SK-N-MC (cell line): ENCODE data around the gene ZNF467.

ENCODE experiments used
- DNase-seq: peaks from one replicate; pipeline ENCODE4 v3.0.0-alpha.2; 2011; ENCODE audit warnings: low read depth, low spot score
- H3K27ac ChIP-seq: fragments of 200-600 bp; sonication (generic); 2 replicates; pipeline ENCODE4 v1.5.1; 2016; ENCODE audit warnings: mixed run types
- H3K36me3 ChIP-seq: fragments of 200-600 bp; sonication (generic); 2 replicates; pipeline ENCODE4 v1.6.1; 2017; ENCODE audit warnings: antibody characterized with exemption, low read length, mixed read lengths; ENCODE audit not compliant: insufficient read depth
- H3K4me3 ChIP-seq: fragments of 200-600 bp; sonication (generic); 2 replicates; pipeline ENCODE4 v1.5.1; 2016
- H3K9ac ChIP-seq: fragments of 200-600 bp; sonication (generic); 2 replicates; pipeline ENCODE4 v1.8.0; 2017; ENCODE audit warnings: mixed run types, mixed read lengths; ENCODE audit not compliant: insufficient read length
- H3K9me3 ChIP-seq: fragments of 200-600 bp; sonication (generic); 2 replicates; pipeline ENCODE4 v1.6.1; 2017; ENCODE audit warnings: low read depth, mild to moderate bottlenecking, antibody characterized with exemption, low read length, moderate library complexity, mixed read lengths
- EZH2 ChIP-seq: fragments of 200-600 bp; sonication (generic); IDR thresholded peaks from one replicate; pipeline ENCODE4 v1.6.1; 2017; ENCODE audit warnings: antibody characterized with exemption
- FOXP2 ChIP-seq: optimal IDR thresholded peaks from 2 replicates; pipeline ENCODE3; 2011; ENCODE audit warnings: mild to moderate bottlenecking, moderate library complexity; ENCODE audit not compliant: insufficient read depth; ENCODE audit errors: extremely low read length, control extremely low read depth
- POLR2AphosphoS5 ChIP-seq: IDR thresholded peaks from 2 replicates; pipeline ENCODE4 v1.6.1; 2012; ENCODE audit warnings: mild to moderate bottlenecking, low read depth, low read length, borderline replicate concordance

The ZNF467 gene

DNA sequence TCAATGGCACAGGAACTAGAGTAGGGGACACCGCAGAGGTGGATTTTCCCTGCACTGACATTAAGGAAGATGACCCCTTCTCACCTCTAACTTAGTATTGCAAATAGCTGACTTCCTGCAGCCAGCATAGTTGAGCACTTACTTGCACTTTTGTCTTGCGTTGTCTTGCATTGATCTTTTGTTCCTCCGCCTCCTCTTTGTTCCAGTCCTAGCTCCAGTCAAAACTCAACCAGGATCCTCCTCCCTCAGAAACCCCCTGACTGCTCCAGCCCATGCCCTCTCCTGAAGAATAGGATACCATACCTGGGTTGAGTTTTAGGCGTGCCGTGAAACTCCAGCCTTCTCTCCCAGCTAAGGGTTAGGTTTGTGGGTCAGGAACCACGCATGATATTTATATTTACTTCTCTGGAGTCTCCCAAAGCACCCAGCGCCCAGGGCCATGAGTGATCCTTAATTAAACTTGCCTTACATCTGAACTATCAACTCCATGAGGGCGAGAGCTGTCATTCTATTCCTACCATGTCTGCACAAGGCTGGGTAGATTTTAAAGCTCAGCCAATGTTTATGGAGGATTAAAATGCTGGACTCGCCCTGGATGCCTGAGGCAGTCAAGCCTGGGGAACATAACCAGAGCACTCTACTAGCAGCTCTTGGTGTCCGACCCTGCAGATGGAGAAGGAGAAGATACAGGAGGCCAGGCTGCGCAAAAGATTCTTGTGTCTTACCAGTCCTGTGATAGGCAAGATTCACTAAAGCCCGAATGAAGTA lies 14.1 kb downstream of the ZNF467 start:
- no peaks in the 10 kb centered on the region for H3K36me3 ChIP-seq
- no peaks in the 10 kb centered on the region for H3K9me3 ChIP-seq
- no peak overlapping the region for H3K4me3 ChIP-seq
- no peak for DNase-seq
- no peak overlapping the region for H3K27ac ChIP-seq
- no peak for TF ChIP-seq FOXP2
- TF ChIP-seq POLR2AphosphoS5: no peak
- no peak for TF ChIP-seq EZH2
- no peak overlapping the region for H3K9ac ChIP-seq

DNA sequence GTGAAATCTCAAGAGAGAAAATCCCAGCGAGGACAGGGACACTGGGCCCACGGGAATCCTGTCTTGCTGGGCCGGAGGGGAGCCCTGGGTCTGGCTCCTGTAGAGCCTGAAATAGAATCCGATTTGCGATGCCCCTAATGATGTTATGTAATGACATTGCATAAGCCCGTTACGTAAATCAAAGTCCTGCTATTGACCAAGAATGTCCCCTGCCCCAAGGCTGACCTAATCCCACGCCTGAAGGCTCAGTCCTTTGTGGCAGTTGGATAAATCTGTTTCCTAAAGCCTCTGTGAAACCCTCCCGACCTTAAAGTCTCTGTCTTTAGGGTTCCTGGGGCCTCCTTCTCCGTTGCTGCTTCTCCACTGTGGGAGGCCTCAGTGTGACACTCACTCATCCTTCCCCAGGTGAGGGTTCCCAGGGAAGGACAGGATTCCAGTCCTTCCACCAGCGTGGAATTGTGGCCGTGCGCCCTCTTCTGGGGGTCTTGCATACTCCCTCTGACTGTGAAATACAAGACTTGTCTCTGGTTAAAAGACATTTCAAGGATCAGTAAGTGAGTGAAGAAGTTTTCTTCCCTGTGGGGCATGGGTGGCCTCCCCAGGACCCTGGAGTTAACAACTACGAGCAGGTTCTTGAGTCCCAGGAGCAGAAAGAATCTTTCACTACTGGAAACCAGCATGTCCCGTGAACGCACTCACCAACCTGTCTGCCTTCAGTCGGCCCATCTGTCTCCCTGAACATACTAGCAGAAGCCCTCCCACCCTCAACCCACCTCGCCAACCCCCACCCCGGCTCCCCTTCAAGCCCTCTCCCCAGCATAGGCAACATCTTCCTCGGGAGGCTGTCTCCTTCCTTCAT lies 19.8 kb downstream of the ZNF467 start:
- no peak overlapping the region for H3K27ac ChIP-seq
- no peaks in the 10 kb centered on the region for H3K36me3 ChIP-seq
- no peak overlapping the region for H3K9ac ChIP-seq
- TF ChIP-seq POLR2AphosphoS5 (no peak), FOXP2 (no peak), EZH2 (no peak)
- H3K9me3 ChIP-seq: no peaks in the 10 kb centered on the region
- no peak overlapping the region for H3K4me3 ChIP-seq
- no peak for DNase-seq

DNA sequence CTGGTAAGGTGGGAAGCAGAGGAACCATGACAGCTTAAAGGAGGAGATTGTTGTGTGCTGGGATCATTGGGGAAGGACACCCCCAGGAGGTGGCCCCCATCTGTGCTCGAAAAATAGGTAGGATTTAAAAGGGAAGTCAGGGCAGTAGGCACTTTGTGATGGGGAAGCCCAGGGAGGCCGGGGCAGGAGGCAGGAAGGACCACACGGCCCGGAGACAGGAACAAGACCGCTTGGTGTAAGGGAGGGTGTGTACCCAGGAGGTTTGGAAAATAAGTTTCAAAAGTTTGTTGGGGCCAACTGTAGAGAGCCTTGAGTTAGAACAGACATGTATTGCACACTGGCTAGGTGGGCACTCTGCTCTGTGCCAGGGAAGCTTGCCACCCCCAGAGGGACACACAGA lies 20.7 kb downstream of the ZNF467 start:
- DNase-seq: no peak
- TF ChIP-seq EZH2: no peak
- TF ChIP-seq FOXP2: no peak
- TF ChIP-seq POLR2AphosphoS5: no peak
- no peak overlapping the region for H3K9ac ChIP-seq
- H3K36me3 ChIP-seq: no peaks in the 10 kb centered on the region
- H3K9me3 ChIP-seq: no peaks in the 10 kb centered on the region
- H3K4me3 ChIP-seq: no peak overlapping the region
- no peak overlapping the region for H3K27ac ChIP-seq

DNA sequence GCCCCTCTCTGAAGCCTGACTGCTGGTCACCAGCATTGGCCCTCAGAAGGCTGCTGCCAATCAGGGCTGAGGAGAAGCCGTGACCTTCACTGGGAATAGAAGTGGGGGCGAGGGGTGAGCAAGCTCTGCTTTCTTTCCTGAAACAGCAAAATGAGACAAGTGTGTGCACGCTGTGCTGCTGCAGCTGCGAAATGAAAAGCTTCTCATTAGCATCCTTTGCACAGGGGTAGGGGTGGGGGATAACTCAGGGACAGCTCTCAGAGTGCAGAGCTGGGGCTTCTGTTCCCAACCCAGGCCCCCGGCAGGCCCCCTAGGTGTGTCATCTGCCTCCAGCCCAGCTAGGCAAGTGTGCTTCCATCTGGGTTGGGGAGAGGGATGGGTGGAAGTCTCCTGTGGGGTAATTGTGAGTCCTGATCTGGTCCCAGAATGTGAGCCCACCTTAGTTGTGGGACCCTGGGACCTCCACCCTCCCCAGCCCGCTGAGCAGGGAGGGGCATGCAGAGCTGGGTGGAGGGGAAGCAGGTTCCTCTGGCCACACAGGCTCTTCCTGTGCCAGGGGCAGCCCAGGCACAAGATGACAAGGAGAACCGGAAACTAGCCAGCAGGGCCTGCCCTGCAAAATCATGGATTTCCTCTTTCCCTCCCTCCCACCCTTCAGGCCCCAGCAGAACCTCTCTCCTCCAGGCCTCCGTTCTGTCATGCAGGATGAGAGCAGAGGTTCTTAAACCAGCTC lies 22.2 kb downstream of the ZNF467 start:
- no peak overlapping the region for H3K4me3 ChIP-seq
- H3K9ac ChIP-seq: no peak overlapping the region
- no peaks in the 10 kb centered on the region for H3K36me3 ChIP-seq
- H3K9me3 ChIP-seq: no peaks in the 10 kb centered on the region
- DNase-seq: no peak
- TF ChIP-seq POLR2AphosphoS5: no peak
- TF ChIP-seq FOXP2: no peak
- no peak for TF ChIP-seq EZH2
- no peak overlapping the region for H3K27ac ChIP-seq

DNA sequence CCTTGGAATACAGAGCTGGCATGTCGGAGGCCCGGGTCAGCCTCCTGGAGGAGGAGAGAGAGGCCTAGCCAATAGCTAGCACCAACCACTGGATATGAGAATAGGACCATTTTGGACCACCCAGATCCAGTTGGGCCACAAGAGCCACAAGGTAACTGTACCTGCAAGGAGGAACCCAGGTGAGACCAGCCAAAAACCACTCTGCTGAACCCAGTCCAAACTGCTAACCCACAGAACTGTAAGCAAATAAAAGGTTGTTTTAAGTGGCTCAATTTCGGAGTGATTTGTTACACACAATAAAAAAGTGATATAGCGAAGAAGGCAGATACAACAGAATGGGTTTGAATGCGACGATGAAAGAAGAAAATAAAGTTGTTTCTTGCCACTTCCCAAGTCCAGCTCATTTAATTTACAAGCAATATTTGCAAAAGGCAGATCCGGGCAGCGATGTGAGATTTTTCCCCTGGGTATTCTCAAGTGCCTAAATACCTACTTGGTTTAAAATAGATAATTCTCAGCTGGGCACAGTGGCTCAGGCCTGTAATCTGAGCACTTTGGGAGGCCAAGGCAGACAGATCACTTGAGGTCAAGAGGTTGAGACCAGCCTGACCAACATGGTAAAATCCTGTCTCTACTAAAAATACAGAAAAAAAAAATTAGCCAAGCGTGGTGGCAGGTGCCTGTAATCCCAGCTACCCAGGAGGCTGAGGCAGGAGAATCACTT lies 23.1 kb downstream of the ZNF467 start:
- H3K27ac ChIP-seq: no peak overlapping the region
- no peaks in the 10 kb centered on the region for H3K9me3 ChIP-seq
- no peaks in the 10 kb centered on the region for H3K36me3 ChIP-seq
- H3K9ac ChIP-seq: no peak overlapping the region
- H3K4me3 ChIP-seq: no peak overlapping the region
- no peak for TF ChIP-seq POLR2AphosphoS5
- no peak for TF ChIP-seq EZH2
- TF ChIP-seq FOXP2: no peak
- DNase-seq: no peak

DNA sequence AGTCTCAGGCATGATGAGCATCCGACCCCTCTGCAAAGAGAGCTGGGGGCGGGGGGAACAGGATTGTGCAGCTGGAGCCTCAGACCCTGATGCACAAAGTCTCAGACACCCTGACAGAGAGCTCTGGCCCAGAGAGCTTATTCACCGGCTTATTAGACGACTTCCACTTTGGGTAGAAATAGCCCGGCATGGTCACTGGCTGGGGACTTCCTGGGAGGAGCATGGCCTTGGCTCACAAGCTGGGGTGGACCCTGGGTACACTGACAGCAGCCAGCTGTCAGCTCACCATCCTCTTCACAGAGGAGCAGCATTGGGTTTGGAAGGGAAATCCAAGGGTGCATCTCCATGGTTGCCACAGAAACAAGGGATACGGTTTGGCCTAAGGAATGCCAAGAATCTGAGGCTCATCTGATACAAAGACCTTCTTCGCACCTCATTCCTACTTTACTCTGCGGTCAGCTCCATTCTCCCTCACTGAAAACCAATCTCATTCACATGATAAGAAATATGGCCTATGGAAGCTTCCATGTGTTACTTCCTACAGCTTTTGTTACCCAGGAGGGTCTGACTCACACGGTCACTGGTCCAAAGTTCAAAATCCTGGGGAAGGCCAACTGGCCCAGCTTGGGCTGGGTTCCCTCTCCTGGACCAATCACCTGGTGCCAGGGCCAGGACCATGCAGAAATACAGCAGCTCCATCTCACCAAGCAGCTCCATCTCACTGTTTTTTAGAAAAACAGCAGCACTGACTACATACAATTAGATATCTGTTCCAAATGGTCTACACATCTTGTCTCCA lies 25.1 kb downstream of the ZNF467 start:
- Histone ChIP-seq H3K36me3 (no peaks in the 10 kb centered on the region), H3K9me3 (no peaks in the 10 kb centered on the region), H3K9ac (no peak overlapping the region), H3K4me3 (no peak overlapping the region), H3K27ac (no peak overlapping the region)
- DNase-seq: no peak
- TF ChIP-seq POLR2AphosphoS5: no peak
- TF ChIP-seq EZH2: no peak
- TF ChIP-seq FOXP2: no peak
